ENCODE results near the gene PITHD1.

The PITHD1 gene

GRCh38 chr1:23795676-23796465 is 17.7 kb downstream of the PITHD1 start:
- in situ Hi-C loops (cut with HindIII; ENCODE audit: low pct_ligation_motif_present, low sequenced_read_pairs), result no loop called here
- peaks cover 48% of the 10 kb centered on the region for H3K36me3 ChIP-seq (replicated peaks)
- no peak overlapping the region for H3K4me3 ChIP-seq (ENCODE audit: low read depth, low read length)
- DNase-seq, result no peak
- TF ChIP-seq CTCF (IDR thresholded peaks at IDR 0.05; ENCODE audit: low read depth, low read length, missing control alignments), result no peak
- H3K27me3 ChIP-seq (replicated peaks), result no peaks in the 10 kb centered on the region
- H3K27ac ChIP-seq, result no peak overlapping the region

DNA sequence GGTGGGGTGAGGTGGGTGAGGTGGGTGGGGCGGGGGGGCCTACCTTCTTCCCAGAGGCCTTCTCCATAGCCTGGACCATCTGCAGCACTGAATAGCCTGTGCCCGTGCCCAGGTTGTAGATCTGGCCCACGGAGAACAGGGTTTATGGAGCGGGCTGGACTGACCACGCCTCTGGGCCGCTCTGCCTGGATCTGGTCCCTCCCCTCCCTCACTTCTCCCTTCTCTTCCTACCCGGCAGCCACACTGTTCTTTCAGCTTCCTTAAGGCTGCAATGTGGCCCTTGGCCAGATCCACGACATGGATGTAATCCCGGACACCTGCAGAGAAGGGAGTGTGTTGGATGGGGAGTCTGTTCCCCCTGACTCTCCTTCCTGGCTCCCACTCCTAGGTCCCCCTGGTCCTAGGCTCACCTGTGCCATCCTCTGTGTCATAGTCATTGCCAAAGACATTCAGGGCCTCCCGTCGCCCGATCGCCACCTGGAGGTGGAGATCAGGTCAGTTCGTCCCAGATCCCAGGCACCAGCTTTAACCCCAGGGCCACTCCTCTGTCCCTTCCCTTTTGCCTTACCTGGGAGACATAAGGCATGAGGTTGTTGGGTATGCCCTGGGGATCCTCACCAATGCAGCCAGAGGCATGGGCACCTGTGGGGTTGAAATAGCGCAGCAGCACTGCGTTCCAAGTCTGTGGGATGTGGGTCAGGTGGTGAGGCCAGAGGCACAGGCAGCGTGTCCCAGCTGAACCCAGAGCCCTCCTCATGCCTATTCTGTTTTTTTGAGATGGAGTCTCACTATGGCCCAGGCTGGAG is 18.5 kb downstream of the PITHD1 start:
- TF ChIP-seq CTCF (IDR thresholded peaks at IDR 0.05; ENCODE audit: low read depth, low read length, missing control alignments), result no peak

GRCh38 chr1:23797478-23798448 is 19.5 kb downstream of the PITHD1 start:
- Histone ChIP-seq H3K27ac (no peak overlapping the region), H3K36me3 (replicated peaks) (peaks cover 46% of the 10 kb centered on the region), H3K4me3 (ENCODE audit: low read depth, low read length) (no peak overlapping the region), H3K27me3 (replicated peaks) (no peaks in the 10 kb centered on the region)
- DNase-seq, result no peak
- in situ Hi-C loops (cut with HindIII; ENCODE audit: low pct_ligation_motif_present, low sequenced_read_pairs), result no loop called here
- no peak for TF ChIP-seq CTCF (IDR thresholded peaks at IDR 0.05; ENCODE audit: low read depth, low read length, missing control alignments)

More for the DNA sequence above, 18.5 kb downstream of the PITHD1 start:
- no peak for DNase-seq
- Histone ChIP-seq H3K27ac (no peak overlapping the region), H3K27me3 (replicated peaks) (no peaks in the 10 kb centered on the region), H3K36me3 (replicated peaks) (peaks cover 48% of the 10 kb centered on the region), H3K4me3 (ENCODE audit: low read depth, low read length) (no peak overlapping the region)
- in situ Hi-C loops (cut with HindIII; ENCODE audit: low pct_ligation_motif_present, low sequenced_read_pairs), result no loop called here

GRCh38 chr1:23798662-23799142 is 20.5 kb downstream of the PITHD1 start:
- peak; percentile 36 for TF ChIP-seq CTCF (IDR thresholded peaks at IDR 0.05; ENCODE audit: low read depth, low read length, missing control alignments)
- no peak overlapping the region for H3K4me3 ChIP-seq (ENCODE audit: low read depth, low read length)
- in situ Hi-C loops (cut with HindIII; ENCODE audit: low pct_ligation_motif_present, low sequenced_read_pairs), result no loop called here
- H3K36me3 ChIP-seq (replicated peaks), result peaks cover 37% of the 10 kb centered on the region
- DNase-seq, result no peak
- H3K27ac ChIP-seq, result no peak overlapping the region
- H3K27me3 ChIP-seq (replicated peaks), result no peaks in the 10 kb centered on the region

DNA sequence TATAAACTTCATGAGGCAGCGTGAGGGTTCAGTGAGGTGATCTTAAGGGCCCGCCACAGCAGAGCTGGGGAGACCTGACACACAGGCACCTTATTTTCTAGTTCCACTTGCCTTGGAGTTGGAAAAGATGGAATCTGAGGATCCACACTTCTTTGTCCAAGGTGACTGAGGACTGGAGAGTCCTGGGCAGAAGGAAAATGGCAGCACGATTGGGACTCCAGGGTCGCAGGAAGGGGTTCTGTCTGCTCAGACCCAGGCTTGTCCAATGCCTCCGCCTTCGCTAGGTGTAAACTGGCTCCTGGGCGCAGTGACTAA is 21.0 kb downstream of the PITHD1 start:
- H3K4me3 ChIP-seq (ENCODE audit: low read depth, low read length), result peak overlapping the region; percentile 86
- H3K27me3 ChIP-seq (replicated peaks), result no peaks in the 10 kb centered on the region
- H3K27ac ChIP-seq, result no peak overlapping the region
- in situ Hi-C loops (cut with HindIII; ENCODE audit: low pct_ligation_motif_present, low sequenced_read_pairs), result no loop called here
- H3K36me3 ChIP-seq (replicated peaks), result peaks cover 34% of the 10 kb centered on the region
- no peak for DNase-seq
- no peak for TF ChIP-seq CTCF (IDR thresholded peaks at IDR 0.05; ENCODE audit: low read depth, low read length, missing control alignments)
